ENCODE results near the gene SETX. TPM values are rescaled to one million over a fixed set of nuclear protein-coding genes. Genes with fewer than 3 reads are reported as not detected.

Gene SETX
- total and polyA plus RNA-seq, 2 of the 13 experiments (the other 11 are each of a cell fraction or from before 2014, with no cell fraction given): 13.2 to 39.0 TPM

DNA sequence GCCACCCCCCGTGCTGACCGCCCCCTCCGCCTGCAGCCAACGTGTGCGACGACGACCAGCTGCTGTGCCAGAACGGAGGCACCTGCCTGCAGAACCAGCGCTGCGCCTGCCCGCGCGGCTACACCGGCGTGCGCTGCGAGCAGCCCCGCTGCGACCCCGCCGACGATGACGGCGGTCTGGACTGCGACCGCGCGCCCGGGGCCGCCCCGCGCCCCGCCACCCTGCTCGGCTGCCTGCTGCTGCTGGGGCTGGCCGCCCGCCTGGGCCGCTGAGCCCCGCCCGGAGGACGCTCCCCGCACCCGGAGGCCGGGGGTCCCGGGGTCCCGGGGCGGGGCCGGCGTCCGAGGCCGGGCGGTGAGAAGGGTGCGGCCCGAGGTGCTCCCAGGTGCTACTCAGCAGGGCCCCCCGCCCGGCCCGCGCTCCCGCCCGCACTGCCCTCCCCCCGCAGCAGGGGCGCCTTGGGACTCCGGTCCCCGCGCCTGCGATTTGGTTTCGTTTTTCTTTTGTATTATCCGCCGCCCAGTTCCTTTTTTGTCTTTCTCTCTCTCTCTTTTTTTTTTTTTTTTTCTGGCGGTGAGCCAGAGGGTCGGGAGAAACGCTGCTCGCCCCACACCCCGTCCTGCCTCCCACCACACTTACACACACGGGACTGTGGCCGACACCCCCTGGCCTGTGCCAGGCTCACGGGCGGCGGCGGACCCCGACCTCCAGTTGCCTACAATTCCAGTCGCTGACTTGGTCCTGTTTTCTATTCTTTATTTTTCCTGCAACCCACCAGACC lies 112.8 kb downstream of the SETX start (continued):
- TF ChIP-seq ZNF446 (CRISPR knock-in tag; IDR thresholded peaks at IDR 0.05) (0 out of 2 replicates have a peak, but pooled peaks have one; percentile 6), SCMH1 (CRISPR knock-in tag; IDR thresholded peaks at IDR 0.05; ENCODE audit: borderline replicate concordance) (no peak), XRCC5 (optimal IDR thresholded peaks at IDR 0.05; ENCODE audit: low read length) (no peak), ZFP36L1 (CRISPR knock-in tag; IDR thresholded peaks at IDR 0.05) (no peak), PAWR (CRISPR knock-in tag; IDR thresholded peaks at IDR 0.05; ENCODE audit: borderline replicate concordance) (no peak), FOXK1 (CRISPR knock-in tag; IDR thresholded peaks at IDR 0.05; ENCODE audit: borderline replicate concordance, low read depth) (no peak), AKAP8 (CRISPR knock-in tag; IDR thresholded peaks at IDR 0.05) (no peak), HHEX (CRISPR knock-in tag; IDR thresholded peaks at IDR 0.05) (no peak), ZNF263 (CRISPR knock-in tag; IDR thresholded peaks at IDR 0.05) (peak; percentile 38; the same call in 1 of the 2 replicates), MYC (CRISPR knock-in tag; IDR thresholded peaks at IDR 0.05; ENCODE audit: borderline replicate concordance) (0 out of 2 replicates have a peak, but pooled peaks have one; percentile 19), GATAD1 (CRISPR knock-in tag; IDR thresholded peaks at IDR 0.05) (no peak), EZH2 (conservative IDR thresholded peaks at IDR 0.05; ENCODE audit: low read depth, low read length) (no peak)
- TF ChIP-seq, protein P1, sequence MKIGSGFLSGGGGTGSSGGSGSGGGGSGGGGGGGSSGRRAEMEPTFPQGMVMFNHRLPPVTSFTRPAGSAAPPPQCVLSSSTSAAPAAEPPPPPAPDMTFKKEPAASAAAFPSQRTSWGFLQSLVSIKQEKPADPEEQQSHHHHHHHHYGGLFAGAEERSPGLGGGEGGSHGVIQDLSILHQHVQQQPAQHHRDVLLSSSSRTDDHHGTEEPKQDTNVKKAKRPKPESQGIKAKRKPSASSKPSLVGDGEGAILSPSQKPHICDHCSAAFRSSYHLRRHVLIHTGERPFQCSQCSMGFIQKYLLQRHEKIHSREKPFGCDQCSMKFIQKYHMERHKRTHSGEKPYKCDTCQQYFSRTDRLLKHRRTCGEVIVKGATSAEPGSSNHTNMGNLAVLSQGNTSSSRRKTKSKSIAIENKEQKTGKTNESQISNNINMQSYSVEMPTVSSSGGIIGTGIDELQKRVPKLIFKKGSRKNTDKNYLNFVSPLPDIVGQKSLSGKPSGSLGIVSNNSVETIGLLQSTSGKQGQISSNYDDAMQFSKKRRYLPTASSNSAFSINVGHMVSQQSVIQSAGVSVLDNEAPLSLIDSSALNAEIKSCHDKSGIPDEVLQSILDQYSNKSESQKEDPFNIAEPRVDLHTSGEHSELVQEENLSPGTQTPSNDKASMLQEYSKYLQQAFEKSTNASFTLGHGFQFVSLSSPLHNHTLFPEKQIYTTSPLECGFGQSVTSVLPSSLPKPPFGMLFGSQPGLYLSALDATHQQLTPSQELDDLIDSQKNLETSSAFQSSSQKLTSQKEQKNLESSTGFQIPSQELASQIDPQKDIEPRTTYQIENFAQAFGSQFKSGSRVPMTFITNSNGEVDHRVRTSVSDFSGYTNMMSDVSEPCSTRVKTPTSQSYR (CRISPR knock-in tag; IDR thresholded peaks at IDR 0.05; ENCODE audit: borderline replicate concordance): no peak
- TF ChIP-seq, protein P2, sequence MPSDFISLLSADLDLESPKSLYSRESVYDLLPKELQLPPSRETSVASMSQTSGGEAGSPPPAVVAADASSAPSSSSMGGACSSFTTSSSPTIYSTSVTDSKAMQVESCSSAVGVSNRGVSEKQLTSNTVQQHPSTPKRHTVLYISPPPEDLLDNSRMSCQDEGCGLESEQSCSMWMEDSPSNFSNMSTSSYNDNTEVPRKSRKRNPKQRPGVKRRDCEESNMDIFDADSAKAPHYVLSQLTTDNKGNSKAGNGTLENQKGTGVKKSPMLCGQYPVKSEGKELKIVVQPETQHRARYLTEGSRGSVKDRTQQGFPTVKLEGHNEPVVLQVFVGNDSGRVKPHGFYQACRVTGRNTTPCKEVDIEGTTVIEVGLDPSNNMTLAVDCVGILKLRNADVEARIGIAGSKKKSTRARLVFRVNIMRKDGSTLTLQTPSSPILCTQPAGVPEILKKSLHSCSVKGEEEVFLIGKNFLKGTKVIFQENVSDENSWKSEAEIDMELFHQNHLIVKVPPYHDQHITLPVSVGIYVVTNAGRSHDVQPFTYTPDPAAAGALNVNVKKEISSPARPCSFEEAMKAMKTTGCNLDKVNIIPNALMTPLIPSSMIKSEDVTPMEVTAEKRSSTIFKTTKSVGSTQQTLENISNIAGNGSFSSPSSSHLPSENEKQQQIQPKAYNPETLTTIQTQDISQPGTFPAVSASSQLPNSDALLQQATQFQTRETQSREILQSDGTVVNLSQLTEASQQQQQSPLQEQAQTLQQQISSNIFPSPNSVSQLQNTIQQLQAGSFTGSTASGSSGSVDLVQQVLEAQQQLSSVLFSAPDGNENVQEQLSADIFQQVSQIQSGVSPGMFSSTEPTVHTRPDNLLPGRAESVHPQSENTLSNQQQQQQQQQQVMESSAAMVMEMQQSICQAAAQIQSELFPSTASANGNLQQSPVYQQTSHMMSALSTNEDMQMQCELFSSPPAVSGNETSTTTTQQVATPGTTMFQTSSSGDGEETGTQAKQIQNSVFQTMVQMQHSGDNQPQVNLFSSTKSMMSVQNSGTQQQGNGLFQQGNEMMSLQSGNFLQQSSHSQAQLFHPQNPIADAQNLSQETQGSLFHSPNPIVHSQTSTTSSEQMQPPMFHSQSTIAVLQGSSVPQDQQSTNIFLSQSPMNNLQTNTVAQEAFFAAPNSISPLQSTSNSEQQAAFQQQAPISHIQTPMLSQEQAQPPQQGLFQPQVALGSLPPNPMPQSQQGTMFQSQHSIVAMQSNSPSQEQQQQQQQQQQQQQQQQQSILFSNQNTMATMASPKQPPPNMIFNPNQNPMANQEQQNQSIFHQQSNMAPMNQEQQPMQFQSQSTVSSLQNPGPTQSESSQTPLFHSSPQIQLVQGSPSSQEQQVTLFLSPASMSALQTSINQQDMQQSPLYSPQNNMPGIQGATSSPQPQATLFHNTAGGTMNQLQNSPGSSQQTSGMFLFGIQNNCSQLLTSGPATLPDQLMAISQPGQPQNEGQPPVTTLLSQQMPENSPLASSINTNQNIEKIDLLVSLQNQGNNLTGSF (CRISPR knock-in tag; IDR thresholded peaks at IDR 0.05): no peak
- TF ChIP-seq, protein P3, sequence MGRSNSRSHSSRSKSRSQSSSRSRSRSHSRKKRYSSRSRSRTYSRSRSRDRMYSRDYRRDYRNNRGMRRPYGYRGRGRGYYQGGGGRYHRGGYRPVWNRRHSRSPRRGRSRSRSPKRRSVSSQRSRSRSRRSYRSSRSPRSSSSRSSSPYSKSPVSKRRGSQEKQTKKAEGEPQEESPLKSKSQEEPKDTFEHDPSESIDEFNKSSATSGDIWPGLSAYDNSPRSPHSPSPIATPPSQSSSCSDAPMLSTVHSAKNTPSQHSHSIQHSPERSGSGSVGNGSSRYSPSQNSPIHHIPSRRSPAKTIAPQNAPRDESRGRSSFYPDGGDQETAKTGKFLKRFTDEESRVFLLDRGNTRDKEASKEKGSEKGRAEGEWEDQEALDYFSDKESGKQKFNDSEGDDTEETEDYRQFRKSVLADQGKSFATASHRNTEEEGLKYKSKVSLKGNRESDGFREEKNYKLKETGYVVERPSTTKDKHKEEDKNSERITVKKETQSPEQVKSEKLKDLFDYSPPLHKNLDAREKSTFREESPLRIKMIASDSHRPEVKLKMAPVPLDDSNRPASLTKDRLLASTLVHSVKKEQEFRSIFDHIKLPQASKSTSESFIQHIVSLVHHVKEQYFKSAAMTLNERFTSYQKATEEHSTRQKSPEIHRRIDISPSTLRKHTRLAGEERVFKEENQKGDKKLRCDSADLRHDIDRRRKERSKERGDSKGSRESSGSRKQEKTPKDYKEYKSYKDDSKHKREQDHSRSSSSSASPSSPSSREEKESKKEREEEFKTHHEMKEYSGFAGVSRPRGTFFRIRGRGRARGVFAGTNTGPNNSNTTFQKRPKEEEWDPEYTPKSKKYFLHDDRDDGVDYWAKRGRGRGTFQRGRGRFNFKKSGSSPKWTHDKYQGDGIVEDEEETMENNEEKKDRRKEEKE (IDR thresholded peaks at IDR 0.05): no peak
- TF ChIP-seq, protein P4, sequence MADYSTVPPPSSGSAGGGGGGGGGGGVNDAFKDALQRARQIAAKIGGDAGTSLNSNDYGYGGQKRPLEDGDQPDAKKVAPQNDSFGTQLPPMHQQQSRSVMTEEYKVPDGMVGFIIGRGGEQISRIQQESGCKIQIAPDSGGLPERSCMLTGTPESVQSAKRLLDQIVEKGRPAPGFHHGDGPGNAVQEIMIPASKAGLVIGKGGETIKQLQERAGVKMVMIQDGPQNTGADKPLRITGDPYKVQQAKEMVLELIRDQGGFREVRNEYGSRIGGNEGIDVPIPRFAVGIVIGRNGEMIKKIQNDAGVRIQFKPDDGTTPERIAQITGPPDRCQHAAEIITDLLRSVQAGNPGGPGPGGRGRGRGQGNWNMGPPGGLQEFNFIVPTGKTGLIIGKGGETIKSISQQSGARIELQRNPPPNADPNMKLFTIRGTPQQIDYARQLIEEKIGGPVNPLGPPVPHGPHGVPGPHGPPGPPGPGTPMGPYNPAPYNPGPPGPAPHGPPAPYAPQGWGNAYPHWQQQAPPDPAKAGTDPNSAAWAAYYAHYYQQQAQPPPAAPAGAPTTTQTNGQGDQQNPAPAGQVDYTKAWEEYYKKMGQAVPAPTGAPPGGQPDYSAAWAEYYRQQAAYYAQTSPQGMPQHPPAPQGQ (CRISPR knock-in tag; IDR thresholded peaks at IDR 0.05; ENCODE audit: borderline replicate concordance): no peak
